CD4-positive, alpha-beta T cell treated with Interleukin-2 at 100 ng/mL for 4 hours (primary cell): ENCODE data around the gene ANXA2.

Source experiments
- DNase-seq: peaks from one replicate; pipeline ENCODE4 v3.0.0-alpha.2; 2020; ENCODE audit warnings: low spot score

ANXA2 gene

GRCh38 chr15:60370105-60370868 is 27.5 kb downstream of the ANXA2 start:
- no peak for DNase-seq

GRCh38 chr15:60369696-60370095 is 28.1 kb downstream of the ANXA2 start:
- no peak for DNase-seq

- no peak for DNase-seq
Measured at GRCh38 chr15:60364612-60364924, 33.2 kb downstream of the ANXA2 start.

DNA sequence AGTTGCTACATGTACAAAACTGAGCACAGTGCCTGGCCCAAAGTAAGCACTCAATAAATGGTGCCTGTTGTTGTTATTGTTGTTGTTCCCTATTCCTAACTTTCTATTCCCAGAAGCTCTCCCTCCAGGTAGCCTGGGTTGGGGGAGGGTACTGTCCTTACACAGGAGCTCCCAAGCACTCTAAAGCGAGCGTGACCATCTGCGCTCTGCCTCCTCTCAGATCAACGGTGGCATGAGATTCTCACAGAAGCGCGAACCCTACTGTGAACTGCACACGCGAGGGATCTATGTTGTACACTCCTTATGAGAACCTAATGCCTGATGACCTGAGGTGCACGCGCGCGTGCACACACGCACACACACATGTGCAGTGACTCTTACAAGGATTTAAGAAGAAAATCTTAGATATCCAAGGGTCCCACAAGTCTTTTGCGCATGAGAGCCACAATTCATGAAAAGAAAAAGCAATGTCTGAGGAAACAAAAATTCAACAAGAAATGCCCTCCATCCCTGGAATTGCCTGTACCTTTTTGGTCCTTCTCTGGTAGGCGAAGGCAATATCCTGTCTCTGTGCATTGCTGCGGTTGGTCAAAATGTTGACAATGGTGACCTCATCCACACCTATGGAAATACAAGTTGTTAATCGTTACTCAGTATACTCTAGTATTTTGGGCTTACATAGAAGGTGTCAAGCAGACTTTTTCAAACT is 33.7 kb downstream of the ANXA2 start:
- no peak for DNase-seq

DNA sequence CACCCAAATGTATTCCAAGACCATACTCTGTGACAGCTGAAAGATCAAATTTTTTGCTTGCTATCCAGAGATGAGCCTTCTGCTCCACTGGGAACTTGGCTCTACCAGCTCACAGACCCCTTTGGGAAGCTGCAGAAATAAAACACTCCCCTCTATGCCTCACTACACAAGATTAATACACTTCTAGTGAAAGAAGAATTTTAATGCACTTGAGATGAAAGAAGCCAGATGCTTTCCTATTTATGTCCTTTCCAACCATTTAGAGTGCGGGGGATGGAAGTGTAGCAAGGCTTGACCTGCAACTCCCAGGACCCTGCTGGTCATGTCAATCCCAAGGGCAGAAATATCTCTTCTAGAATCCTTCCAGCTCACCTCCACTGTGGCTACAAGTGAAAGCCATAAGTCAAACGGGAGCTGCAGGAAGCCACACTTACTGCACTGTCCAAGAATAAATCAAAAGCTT is 34.7 kb downstream of the ANXA2 start:
- DNase-seq: no peak

GRCh38 chr15:60362321-60363086 is 35.3 kb downstream of the ANXA2 start:
- DNase-seq: peak; percentile 78

GRCh38 chr15:60359738-60360137 is 38.0 kb downstream of the ANXA2 start:
- peak; percentile 61 for DNase-seq

- no peak for DNase-seq
Measured at GRCh38 chr15:60358935-60359682, 38.7 kb downstream of the ANXA2 start.

GRCh38 chr15:60356832-60357231 is 41.0 kb downstream of the ANXA2 start:
- DNase-seq: no peak

DNA sequence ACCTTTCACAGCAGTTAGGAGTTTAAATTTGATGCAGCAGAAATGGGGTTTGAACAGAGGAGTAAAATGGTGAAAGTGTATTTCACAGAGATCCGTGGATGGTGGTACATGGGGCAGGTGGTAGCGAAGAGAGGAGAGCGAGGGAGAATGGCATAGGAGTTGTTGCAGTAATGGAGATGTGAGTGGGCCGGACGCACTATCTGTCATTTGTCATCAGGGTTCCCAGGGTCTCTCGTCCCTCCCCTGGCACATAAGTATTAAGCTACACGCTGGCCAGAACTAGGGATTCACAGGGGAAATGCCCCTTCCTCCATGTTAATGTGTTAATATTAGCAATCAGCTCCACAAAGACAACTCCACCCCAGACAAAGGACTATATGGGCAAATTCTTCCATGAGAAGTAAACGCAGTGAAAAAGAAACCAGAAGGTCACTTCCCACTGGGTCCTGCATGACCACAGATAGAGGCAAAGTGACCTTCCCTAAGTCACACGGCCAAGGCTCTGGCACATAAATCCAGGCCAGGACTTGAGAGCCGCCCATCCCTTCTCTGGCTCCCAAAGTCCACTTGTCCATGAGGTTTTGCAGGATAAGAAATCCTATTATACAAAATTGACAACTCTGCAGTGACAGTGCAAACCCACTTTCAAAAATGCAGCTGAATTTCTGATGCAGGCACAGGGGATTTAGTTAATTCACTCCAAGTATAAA is 42.5 kb downstream of the ANXA2 start:
- DNase-seq: no peak

DNA sequence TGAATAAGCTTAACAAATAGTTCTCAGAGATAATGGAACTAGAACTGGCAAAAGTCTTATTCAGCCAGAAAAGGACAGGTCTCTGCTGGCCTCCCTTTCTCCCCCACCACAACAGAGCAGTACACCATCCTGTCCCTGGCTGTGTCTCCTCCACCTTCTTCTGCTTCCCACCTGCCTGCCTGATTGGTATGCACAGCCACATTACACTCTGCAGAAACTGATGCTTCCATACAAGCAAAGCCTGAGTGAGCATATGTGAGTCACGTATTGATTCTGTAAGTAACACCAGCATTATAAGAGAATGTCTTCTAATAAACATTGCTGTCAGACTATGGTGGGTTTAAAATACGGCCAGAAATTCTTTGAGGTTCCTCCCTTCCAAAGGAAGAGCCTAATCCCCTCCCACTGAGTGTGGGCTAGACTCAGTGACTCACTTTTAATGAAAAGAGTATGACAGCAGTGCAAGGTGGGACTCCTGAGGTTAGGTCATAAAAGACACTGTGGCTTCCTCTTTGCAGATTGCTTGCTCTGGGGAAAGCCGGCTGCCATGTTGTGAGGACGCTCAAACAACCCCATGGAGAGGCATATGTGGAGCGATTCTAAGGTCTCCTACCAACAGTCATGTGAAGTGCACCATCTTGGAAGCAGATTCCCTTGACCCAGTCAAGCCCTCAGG is 44.4 kb downstream of the ANXA2 start:
- DNase-seq: no peak

DNA sequence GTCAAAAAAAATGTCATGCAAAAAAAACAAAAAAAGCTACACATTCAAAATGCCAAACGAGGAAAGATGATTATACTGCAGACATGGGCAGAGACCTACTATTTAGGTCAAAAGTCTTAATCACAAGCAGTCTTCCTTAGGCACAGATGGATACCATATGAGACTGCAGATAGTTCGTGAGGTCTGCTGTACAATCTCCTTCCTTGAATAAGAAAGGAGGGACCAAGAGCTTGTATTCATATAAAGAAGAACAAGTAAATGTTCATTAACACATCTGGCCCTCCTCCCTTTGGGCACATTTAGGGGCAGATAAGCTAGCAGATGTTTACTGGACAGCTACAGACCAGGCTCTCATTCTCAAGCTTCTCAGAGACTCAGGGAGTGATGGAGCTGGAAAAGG is 45.3 kb downstream of the ANXA2 start:
- no peak for DNase-seq

DNA sequence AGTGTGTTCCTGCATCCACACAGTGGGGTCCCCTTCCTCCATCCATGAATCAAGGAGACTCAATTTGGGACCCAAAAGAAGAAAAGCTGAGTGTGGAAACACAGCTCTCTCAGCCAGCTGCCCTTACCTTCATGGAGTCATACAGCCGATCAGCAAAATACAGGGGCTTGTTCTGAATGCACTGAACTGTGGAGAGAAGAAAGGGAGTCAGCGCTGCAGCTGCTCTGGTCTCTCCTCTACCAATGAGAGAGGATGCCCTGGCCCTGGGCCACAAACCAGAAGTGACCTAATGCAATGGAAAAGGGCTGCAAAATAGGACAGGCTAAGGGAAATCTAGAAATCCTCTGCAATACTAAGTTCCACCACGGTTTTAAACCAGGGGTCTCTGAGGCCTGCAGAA is 46.7 kb downstream of the ANXA2 start:
- DNase-seq: no peak

DNA sequence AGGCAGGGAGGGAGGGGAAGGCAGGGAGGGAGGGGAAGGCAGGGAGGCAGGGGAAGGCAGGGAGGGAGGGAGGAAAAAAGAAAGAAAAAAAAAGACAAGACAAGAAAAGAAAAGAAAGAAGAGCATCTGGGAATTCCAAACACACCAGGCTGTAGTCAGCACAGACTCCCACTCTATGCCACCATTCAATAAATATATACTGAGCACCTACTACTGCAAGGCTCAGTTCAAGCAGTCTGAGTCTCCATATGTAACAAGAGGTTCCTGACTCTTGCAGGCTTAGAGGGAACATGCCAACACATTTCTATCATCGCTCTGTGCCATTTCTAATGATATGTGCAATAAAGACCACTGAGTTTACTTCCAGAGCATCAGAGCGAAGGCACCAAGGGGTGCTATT is 47.7 kb downstream of the ANXA2 start:
- DNase-seq: no peak

- DNase-seq: no peak
Measured at GRCh38 chr15:60349589-60349988, 48.2 kb downstream of the ANXA2 start.

DNA sequence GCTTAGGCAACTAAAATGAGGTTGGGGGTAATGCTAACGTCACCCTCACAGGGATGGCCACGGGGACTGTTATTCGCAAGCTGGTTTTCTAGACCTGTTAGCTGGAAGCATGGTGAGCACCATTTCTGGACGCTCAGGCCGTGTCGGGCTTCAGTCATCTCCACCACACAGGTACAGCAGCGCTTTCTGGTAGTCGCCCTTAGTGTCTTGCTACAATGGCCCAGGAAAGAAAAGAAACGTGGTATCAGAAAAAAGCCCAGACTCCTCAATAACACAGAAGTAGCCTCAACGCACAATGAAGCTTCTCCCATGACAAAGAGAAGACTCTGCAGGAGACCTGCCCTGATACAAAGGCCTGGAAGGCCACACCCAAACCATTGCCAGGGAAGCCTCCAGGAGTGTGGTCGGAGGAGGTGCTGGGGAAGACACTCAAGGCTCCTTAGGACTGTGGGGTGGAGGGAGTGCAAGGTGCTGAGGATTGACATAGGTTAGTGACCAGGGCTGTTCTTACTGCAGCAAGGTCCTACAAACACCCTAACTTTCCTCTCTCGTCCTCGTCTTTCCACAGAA is 50.2 kb downstream of the ANXA2 start:
- DNase-seq: no peak

DNA sequence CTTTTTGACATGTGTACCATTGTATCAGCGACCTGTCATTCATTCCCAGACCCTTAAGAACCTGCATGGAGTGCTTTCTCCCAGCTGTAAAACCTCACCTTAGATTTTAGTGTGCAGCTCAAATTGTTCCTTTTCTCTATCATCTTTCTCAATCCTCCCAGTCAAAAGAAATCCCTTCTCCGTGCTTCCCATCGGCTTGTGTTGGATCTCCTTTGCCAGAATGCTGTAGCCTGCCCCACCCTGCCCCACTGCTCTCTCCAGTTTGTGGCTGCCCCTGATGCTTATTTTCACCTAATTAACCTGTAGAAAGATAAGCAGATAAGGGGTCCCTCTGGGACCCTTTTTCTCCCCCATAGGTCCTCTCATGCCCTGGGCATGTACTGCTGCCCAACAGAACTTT is 51.1 kb downstream of the ANXA2 start:
- no peak for DNase-seq

- no peak for DNase-seq
Measured at GRCh38 chr15:60346077-60346476, 51.7 kb downstream of the ANXA2 start.

- DNase-seq: no peak
Measured at GRCh38 chr15:60345598-60345997, 52.2 kb downstream of the ANXA2 start.

- no peak for DNase-seq
Measured at GRCh38 chr15:60344987-60345386, 52.8 kb downstream of the ANXA2 start.

GRCh38 chr15:60344461-60344860 is 53.3 kb downstream of the ANXA2 start:
- DNase-seq: no peak
